Measurements from ENCODE around the gene PSMD3. TPM values are rescaled to one million over a fixed set of nuclear protein-coding genes. Genes with fewer than 3 reads are reported as not detected.

Gene PSMD3
- polyA plus RNA-seq, 1 donor (not counting 4 experiments of a cell fraction or from before 2014, with no cell fraction given) = 108 TPM

DNA sequence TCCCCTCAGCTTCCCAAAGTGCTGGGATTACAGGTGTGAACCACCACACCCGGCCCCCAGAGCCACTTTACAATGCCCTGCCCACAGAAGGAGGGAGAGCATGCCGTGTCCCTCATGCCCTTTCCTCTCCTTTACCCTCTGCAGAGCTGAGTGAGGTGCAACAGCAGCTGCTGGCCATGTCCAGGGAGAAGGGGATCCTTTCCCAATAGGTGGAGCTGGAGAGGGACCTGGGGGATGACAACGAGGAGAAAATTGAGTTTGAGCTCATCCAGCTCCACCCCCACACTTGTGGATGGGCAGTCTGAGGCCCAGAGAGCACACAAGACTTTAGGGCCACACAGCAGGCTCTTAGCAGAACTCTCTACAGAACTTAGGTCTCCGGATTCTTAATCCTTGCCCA, 25.7 kb upstream of the PSMD3 start:
- Histone ChIP-seq H3K4me2 (ENCODE audit: control insufficient read depth, extremely low read depth, insufficient read depth, low read depth, low read length) (no peak overlapping the region), H3K9ac (ENCODE audit: control insufficient read depth, extremely low read depth, insufficient read depth, low read length) (no peak overlapping the region), H4K20me1 (ENCODE audit: control insufficient read depth, extremely low read depth, insufficient read depth, low read length) (no peaks in the 10 kb centered on the region), H3K27me3 (ENCODE audit: control insufficient read depth, extremely low read depth, insufficient read depth, low read length) (peaks cover 5% of the 10 kb centered on the region), H3K9me3 (ENCODE audit: control insufficient read depth, low read depth, low read length) (no peaks in the 10 kb centered on the region), H2AFZ (ENCODE audit: control insufficient read depth, low read length) (no peak overlapping the region), H3K9me1 (ENCODE audit: control insufficient read depth, extremely low read depth, insufficient read depth, low read length) (no peaks in the 10 kb centered on the region), H3K27ac (ENCODE audit: control insufficient read depth, insufficient read depth, low read length) (no peak overlapping the region), H3K36me3 (ENCODE audit: control insufficient read depth in 2 of 2, extremely low read depth in 1 of 2, insufficient read depth in 2 of 2, low read length in 2 of 2) (no peaks in the 10 kb centered on the region), H3K4me3 (ENCODE audit: control insufficient read depth in 2 of 3, extremely low read depth in 1 of 3, insufficient read depth in 2 of 3, low read depth in 1 of 3, low read length in 3 of 3) (no peak overlapping the region), H3K4me1 (ENCODE audit: control insufficient read depth, extremely low read depth, insufficient read depth, low read length) (peaks cover 10% of the 10 kb centered on the region), H3K79me2 (ENCODE audit: control insufficient read depth, insufficient read depth, low read length) (no peaks in the 10 kb centered on the region)
- FAIRE-seq (no peak), DNase-seq (ENCODE audit: low read depth, low spot score) (no peak)
- TF ChIP-seq, protein P1, sequence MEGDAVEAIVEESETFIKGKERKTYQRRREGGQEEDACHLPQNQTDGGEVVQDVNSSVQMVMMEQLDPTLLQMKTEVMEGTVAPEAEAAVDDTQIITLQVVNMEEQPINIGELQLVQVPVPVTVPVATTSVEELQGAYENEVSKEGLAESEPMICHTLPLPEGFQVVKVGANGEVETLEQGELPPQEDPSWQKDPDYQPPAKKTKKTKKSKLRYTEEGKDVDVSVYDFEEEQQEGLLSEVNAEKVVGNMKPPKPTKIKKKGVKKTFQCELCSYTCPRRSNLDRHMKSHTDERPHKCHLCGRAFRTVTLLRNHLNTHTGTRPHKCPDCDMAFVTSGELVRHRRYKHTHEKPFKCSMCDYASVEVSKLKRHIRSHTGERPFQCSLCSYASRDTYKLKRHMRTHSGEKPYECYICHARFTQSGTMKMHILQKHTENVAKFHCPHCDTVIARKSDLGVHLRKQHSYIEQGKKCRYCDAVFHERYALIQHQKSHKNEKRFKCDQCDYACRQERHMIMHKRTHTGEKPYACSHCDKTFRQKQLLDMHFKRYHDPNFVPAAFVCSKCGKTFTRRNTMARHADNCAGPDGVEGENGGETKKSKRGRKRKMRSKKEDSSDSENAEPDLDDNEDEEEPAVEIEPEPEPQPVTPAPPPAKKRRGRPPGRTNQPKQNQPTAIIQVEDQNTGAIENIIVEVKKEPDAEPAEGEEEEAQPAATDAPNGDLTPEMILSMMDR (optimal IDR thresholded peaks at IDR 0.05 in 1 of 3, IDR thresholded peaks at IDR 0.05 in 1 of 3, conservative IDR thresholded peaks at IDR 0.05 in 1 of 3; ENCODE audit: extremely low read depth in 1 of 3, insufficient read depth in 2 of 3, low read length in 3 of 3) = no peak
- TF ChIP-seq EZH2 (IDR thresholded peaks at IDR 0.05; ENCODE audit: low read length) = no peak
- dilution Hi-C loops (cut with MboI; ENCODE audit: extremely low pct_ligation_motif_present, low sequenced_read_pairs) = no loop called here

DNA sequence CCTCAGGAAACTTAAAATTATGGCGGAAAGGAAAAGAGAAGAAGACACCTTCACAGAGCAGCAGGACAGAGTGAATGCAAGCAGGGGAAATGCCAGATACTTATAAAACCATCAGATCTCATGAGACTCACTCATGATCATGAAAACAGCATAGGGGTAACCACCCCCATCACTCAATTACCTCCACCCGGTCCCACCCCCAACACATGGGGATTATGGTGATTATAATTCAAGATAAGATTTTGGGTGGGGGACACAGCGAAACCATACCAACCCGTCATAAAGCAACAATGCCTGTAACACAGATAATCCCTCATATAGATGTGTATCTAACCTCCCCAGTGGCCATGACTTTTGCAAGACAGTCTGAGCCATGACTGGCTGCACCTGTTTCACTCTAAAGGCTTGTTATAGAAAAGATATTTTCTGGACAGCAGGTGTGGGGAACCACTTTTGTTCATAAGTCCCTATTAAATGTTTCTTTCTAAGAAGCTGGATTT, 24.8 kb upstream of the PSMD3 start:
- dilution Hi-C loops (cut with MboI; ENCODE audit: extremely low pct_ligation_motif_present, low sequenced_read_pairs) = no loop called here
- FAIRE-seq (no peak), DNase-seq (ENCODE audit: low read depth, low spot score) (no peak)
- Histone ChIP-seq H3K79me2 (ENCODE audit: control insufficient read depth, insufficient read depth, low read length) (no peaks in the 10 kb centered on the region), H3K9me1 (ENCODE audit: control insufficient read depth, extremely low read depth, insufficient read depth, low read length) (no peaks in the 10 kb centered on the region), H3K9ac (ENCODE audit: control insufficient read depth, extremely low read depth, insufficient read depth, low read length) (no peak overlapping the region), H3K4me2 (ENCODE audit: control insufficient read depth, extremely low read depth, insufficient read depth, low read depth, low read length) (no peak overlapping the region), H3K4me3 (ENCODE audit: control insufficient read depth in 2 of 3, extremely low read depth in 1 of 3, insufficient read depth in 2 of 3, low read depth in 1 of 3, low read length in 3 of 3) (no peak overlapping the region), H2AFZ (ENCODE audit: control insufficient read depth, low read length) (no peak overlapping the region), H3K4me1 (ENCODE audit: control insufficient read depth, extremely low read depth, insufficient read depth, low read length) (peaks cover 10% of the 10 kb centered on the region), H3K27me3 (ENCODE audit: control insufficient read depth, extremely low read depth, insufficient read depth, low read length) (peaks cover 5% of the 10 kb centered on the region), H4K20me1 (ENCODE audit: control insufficient read depth, extremely low read depth, insufficient read depth, low read length) (no peaks in the 10 kb centered on the region), H3K36me3 (ENCODE audit: control insufficient read depth in 2 of 2, extremely low read depth in 1 of 2, insufficient read depth in 2 of 2, low read length in 2 of 2) (no peaks in the 10 kb centered on the region), H3K27ac (ENCODE audit: control insufficient read depth, insufficient read depth, low read length) (no peak overlapping the region), H3K9me3 (ENCODE audit: control insufficient read depth, low read depth, low read length) (no peaks in the 10 kb centered on the region)
- TF ChIP-seq, protein P1 (optimal IDR thresholded peaks at IDR 0.05 in 1 of 3, IDR thresholded peaks at IDR 0.05 in 1 of 3, conservative IDR thresholded peaks at IDR 0.05 in 1 of 3; ENCODE audit: extremely low read depth in 1 of 3, insufficient read depth in 2 of 3, low read length in 3 of 3) = no peak
- TF ChIP-seq EZH2 (IDR thresholded peaks at IDR 0.05; ENCODE audit: low read length) = no peak
